Epithelial cell of esophagus (primary cell): ENCODE measurements around the gene SLC7A5.
"Not testable (repeated sequence)": the region's sequence is repeated elsewhere in the genome, so short reads cannot be mapped to it uniquely, and the experiment has no call there.

Experiments used
- DNase-seq: peaks from one replicate; pipeline ENCODE4 v3.0.0; 2010; ENCODE audit warnings: low read depth
- H3K4me3 ChIP-seq: 2 replicates; pipeline ENCODE4 v1.5.1; 2011; ENCODE audit warnings: mild to moderate bottlenecking, low read length, control low read depth
- TF ChIP-seq, protein P1 (sequence below): IDR thresholded peaks from 2 replicates; pipeline ENCODE4 v1.5.1; 2011; ENCODE audit warnings: low read depth, mild to moderate bottlenecking, low read length, control low read depth, inconsistent platforms; ENCODE audit not compliant: insufficient read depth; ENCODE audit errors: missing control alignments

The SLC7A5 gene

DNA sequence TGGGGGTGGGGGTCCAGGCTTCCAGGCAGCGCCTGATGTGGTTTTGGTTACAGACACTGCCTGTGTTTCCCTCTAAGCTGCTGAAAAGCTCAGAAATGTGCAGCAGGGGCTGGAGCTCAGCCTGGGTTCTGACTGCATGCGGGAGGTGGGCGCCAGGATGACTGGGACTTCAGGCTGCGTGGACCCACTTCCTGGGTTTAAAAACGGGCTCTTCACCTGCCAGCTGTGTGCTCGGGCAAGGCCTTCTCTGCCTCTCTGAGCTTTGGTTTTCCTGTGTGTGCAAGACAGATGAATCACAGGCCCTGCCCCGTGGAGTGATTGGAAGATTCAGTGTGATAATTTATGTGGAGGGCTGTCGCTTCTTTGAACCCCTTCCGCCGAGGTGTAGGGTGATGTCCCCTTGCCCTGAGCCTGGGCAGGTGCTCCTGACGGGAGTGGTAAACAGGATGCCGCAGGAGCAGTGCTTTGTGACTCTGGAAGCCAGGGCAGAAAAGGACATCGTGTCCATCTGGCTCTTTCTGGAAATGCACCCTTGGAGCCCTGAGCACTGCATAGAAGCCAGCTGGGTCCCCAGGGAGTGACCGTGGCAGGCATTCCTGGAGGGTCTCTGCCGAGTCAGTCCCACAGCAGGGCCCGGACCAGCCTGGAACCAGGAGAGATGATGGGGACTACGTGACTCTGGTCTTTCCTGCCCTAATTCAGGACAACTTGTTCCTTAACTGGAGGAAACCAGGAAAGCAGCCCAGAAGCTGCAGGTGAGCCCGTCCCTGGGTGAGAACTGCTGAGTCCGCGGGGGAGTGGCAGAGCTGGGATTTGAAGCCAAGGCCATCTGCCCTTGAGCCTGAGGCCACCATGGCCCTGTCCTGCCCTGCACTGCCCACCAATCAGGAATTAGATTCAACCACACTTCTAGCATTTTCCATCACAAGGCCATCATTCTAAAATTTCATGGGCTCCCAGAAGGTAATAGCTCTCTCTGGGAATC lies 28.5 kb upstream of the SLC7A5 start:
- TF ChIP-seq, protein P1, sequence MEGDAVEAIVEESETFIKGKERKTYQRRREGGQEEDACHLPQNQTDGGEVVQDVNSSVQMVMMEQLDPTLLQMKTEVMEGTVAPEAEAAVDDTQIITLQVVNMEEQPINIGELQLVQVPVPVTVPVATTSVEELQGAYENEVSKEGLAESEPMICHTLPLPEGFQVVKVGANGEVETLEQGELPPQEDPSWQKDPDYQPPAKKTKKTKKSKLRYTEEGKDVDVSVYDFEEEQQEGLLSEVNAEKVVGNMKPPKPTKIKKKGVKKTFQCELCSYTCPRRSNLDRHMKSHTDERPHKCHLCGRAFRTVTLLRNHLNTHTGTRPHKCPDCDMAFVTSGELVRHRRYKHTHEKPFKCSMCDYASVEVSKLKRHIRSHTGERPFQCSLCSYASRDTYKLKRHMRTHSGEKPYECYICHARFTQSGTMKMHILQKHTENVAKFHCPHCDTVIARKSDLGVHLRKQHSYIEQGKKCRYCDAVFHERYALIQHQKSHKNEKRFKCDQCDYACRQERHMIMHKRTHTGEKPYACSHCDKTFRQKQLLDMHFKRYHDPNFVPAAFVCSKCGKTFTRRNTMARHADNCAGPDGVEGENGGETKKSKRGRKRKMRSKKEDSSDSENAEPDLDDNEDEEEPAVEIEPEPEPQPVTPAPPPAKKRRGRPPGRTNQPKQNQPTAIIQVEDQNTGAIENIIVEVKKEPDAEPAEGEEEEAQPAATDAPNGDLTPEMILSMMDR = no peak
- no peak overlapping the region for H3K4me3 ChIP-seq
- no peak for DNase-seq

DNA sequence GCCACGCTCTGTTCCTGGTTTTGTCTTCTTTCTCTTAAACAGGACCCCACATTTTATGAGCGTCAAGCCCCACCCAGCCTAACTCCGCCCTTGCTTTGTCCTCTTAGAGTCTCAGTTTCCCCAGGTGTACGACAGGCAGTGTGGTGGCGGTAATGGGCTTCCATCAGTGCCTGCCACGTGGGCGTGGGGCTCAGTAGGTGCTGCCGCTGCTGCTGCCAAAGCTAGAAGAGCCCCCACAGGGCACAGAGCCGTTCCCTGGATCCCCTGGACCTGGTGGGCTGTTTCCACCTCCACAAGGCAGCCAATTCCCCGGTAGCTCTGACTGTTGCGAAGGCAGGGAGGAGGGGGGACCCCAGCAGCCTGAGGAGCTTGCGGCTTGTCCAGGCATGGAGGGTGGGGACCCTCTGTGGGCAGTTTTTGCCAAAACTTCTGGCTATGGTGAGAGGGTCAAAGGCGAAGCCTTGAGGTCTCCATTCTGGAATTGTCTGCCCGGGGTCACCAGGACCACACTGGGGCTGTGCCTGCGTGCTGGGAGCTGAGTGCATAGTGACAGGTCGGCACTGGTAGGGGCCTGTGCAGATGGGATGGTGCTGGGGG lies 27.7 kb upstream of the SLC7A5 start:
- DNase-seq, H3K4me3 ChIP-seq: not testable (repeated sequence)

DNA sequence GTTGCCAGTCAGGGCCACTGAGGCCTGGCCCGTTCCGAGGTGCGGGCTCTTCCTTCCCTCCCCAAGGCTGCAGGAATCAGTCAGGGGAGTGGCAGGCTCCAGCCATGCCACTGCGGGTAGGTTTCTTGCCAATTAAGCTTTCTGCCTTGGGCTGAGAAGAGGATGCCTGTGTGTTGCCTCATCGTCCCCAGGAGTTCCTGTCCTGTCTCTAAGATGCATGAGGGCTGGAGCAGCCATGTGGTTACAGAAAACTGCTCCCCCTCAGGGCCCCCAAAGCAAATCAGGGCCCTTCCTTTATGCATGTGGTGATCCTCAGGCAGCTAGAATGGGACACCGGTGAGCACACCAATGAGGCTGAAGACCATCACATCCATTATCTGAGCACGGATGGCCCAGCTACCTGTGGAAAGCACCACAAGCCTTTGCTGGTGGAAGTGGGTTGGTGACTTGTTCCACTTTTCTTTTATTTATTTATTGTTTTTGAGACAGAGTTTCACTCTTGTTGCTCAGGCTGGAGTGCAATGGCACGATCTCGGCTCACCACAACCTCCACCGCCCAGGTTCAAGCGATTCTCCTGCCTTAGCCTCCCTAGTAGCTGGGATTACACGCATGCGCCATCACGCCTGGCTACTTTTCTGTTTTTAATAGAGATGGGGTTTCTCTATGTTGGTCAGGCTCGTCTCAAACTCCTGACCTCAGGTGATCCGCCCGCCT lies 27.0 kb upstream of the SLC7A5 start:
- H3K4me3 ChIP-seq, DNase-seq: not testable (repeated sequence)

DNA sequence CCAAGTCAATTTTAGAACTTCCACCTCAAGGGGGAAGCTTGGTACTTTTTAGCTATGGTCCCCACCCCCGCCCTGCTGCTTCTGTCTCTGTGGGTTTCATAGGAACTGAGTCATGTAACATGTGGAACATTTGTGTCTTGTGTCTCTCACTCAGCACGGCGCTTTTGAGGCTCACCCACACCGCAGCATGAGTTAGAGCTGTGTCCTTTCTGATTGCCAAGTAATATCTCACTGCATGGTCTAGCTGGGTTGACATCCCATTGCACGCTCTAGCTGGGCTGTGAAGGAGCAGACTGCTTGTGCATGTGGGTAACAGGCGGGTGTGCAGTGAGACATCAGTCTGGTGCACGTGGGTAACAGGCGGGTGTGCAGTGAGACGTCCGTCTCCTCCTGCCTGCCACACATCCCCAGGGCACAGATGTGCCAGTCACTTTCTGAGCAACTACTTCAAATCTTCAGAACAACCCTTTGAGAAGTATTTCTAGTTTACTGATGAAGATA lies 26.4 kb upstream of the SLC7A5 start:
- TF ChIP-seq, protein P1 = no peak
- DNase-seq = peak; percentile 22
- H3K4me3 ChIP-seq = no peak overlapping the region

DNA sequence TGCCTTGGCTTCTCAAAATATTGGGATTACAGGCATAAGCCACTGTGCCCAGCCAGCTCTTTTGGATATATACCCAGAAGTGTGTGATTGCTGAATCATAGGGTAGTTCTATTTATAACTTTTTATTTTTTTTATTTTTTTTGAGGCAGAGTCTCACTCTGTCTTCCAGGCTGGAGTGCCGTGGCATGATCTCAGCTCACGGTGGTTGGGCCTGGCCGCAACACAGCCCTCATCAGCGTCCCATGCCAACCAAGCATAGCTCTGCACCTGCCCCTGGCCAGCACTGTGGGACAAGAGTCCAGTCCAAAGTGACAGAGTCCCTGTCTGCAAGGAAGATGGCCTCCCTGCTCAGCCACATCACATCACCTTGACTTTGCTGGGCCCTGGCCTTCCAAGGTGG lies 24.7 kb upstream of the SLC7A5 start:
- not testable (repeated sequence) for DNase-seq, H3K4me3 ChIP-seq

DNA sequence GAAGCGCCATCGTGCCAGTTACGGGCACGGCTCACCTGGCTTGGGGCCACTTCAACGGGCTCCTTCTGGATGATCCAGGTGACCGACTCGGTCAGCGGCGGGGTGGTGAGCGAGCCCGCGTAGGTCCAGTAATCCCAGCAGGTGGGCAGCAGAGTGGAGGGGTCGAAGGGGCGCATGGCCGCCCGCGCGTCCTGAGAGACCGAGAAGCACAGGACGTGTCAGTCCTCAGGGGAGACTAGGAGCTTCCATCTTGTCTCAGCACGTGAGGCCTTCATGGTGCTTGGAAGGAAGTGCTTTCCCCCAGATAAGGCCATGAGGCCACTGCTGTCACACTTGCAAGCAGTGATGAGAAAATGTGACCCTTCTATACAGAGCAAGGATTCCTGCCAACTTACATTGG lies 22.5 kb upstream of the SLC7A5 start:
- H3K4me3 ChIP-seq = no peak overlapping the region
- TF ChIP-seq, protein P1 = no peak
- no peak for DNase-seq

DNA sequence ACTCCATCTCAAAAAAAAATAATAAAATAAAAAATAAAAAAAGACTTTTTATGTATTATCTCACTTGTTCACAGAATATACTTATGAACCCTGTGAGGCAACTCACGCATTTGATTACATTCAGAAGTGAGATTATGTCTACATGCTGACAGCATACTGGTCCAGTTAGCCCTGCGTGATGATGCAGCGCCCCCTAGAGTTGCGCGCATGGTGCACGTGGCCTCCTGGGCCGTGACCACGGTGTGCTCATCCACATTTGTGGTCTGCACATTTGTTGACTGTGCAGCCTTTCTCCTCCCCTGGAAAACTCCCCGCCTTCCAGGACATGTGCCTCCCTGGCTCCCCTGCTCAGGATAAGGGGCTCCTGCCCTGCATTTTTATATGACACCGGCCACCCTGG lies 20.5 kb upstream of the SLC7A5 start:
- not testable (repeated sequence) for DNase-seq, H3K4me3 ChIP-seq

DNA sequence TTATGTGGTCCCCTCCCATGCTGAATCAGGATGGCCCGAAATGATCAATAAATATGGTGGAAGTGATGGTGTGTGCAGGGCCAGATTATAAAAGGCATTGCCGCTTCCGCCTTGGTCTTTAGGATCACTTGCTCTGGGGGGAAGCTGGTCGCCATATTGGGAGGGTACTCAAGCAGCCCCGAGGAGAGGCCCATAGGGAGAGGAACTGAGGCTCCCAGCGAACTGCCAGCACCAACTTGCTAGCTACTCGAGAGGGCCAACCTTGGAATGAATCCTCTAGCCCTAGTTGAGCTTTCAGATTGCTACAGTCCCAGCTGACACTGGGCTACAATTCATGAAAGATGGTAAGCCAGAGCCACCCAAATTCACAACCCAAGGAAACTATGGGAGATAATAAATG lies 19.0 kb upstream of the SLC7A5 start:
- not testable (repeated sequence) for H3K4me3 ChIP-seq, DNase-seq

DNA sequence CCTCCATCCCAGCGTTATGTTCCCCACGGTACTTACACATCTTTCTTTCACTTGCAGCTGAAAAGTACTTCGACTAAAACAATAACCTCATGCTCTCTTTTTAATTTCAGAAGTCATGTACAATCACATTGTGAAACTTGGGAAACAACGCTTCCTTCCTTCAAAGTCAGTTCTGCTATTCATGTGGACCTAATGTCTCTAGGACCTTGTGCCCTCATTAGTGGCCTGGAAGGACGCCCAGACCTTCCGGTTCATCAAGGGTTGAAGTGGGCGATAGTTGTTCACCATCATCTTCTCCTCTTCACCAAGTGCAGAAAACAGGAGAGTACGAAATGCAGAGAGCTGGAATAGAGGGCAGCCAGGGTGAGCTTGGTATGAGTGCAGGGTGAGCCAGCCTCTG lies 18.6 kb upstream of the SLC7A5 start:
- DNase-seq = not testable (repeated sequence)

DNA sequence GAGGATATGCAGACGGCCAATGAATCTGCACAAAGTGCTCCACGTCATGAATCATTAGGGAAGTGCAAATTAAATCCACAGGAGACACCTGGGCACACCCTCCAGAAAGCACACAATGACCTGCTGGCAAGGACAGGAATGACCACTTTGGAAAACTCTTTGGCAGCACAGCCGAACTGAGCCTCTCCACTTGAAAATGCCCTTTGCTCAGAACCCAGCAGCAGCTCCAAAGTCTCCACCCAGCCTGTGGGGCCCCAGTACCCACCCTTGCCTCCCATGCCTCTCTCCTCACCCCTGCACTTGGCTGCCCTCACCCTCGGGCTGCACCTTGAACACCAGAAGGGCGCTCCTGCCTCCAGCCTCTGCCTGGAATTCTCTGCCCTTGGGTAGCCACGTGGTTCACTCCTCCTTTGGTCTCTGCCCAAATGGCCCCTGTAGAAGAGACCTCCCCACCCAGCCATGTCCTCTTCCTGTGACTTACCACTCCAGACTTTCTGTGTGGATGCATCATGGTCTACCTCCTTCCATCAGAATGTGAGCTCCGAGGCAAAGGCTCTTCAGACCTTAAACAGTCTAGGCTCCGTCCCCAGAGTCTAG lies 16.2 kb upstream of the SLC7A5 start:
- H3K4me3 ChIP-seq, DNase-seq: not testable (repeated sequence)

More for the DNA sequence above, 18.6 kb upstream of the SLC7A5 start:
- not testable (repeated sequence) for H3K4me3 ChIP-seq
